Lower lobe of right lung (tissue), 2 donors: Measurements from ENCODE around the gene MPZL1. TPM values are rescaled to one million over a fixed set of nuclear protein-coding genes. Genes with fewer than 3 reads are reported as not detected.

Experiments
- ATAC-seq, 2 donors: fragments of 200-7000 bp; cut with Tn5 transposase; one replicate each; pipeline ENCODE4 v1.9.1; 2020 to 2022; ENCODE audit warnings: mild to moderate bottlenecking in 2 of 2, moderate library complexity in 2 of 2
- DNase-seq: peaks from one replicate; pipeline ENCODE4 v3.0.0-alpha.2; 2020
- H3K27ac ChIP-seq: fragments of 200-600 bp; one replicate; pipeline ENCODE4 v1.8.0; 2022
- H3K27me3 ChIP-seq: fragments of 200-600 bp; one replicate; pipeline ENCODE4 v1.8.0; 2022; ENCODE audit warnings: low read depth
- H3K36me3 ChIP-seq: fragments of 200-600 bp; one replicate; pipeline ENCODE4 v1.8.0; 2022; ENCODE audit warnings: mild to moderate bottlenecking
- H3K4me1 ChIP-seq: fragments of 200-600 bp; one replicate; pipeline ENCODE4 v1.8.0; 2022
- H3K4me3 ChIP-seq: fragments of 200-600 bp; one replicate; pipeline ENCODE4 v1.8.0; 2022; ENCODE audit warnings: mild to moderate bottlenecking
- H3K9me3 ChIP-seq: fragments of 200-600 bp; one replicate; pipeline ENCODE4 v1.8.0; 2022
- intact Hi-C: fragments of 100-400 bp; cut with DNase I; formaldehyde crosslinking; loops from one replicate; pipeline ENCODE4 v1.11.0; 2022
- total RNA-seq: library from RNA; stranded (reverse); fragmentation: NEBNext Ultra II Directional; extraction: Animal tissue kit (Norgen Biotek cat#: 25700); gene quantifications from one replicate; pipeline ENCODE4 v1.2.1, GENCODE V29; 2021
- TF ChIP-seq, protein P1 (sequence below): fragments of 200-600 bp; IDR thresholded peaks from one replicate; pipeline ENCODE4 v1.8.0; 2022; ENCODE audit warnings: antibody characterized with exemption, mild to moderate bottlenecking
- donor health status: DM: no; HTN: yes; CAD: no; lungs with severe emphysema.

The MPZL1 gene
- total RNA-seq, 1 donor from 2014 or later = 85.9 TPM

DNA sequence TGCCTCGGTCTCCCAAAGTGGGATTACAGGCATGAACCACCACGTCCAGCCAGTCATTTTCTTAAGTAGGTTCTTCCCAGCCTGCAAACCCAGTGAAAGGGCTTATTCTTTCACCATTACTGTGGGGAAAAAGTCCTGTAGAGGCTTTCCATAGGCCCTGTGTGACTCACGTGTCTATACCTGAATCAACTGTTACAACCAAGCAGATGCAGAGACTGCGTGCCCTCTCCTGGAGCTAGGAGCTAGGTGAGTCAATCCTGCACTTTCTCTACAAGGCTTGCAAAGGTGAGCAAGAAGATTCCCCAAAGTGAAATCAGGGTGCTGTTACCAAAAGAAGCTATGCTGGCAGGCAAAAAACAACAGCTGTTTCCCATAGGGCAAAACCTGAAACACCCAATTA, 13.8 kb upstream of the MPZL1 start:
- no peak overlapping the region for H3K27ac ChIP-seq
- no peak overlapping the region for H3K4me3 ChIP-seq
- no peaks in the 10 kb centered on the region for H3K4me1 ChIP-seq
- DNase-seq (no peak), ATAC-seq (no peak)
- TF ChIP-seq, protein P1, sequence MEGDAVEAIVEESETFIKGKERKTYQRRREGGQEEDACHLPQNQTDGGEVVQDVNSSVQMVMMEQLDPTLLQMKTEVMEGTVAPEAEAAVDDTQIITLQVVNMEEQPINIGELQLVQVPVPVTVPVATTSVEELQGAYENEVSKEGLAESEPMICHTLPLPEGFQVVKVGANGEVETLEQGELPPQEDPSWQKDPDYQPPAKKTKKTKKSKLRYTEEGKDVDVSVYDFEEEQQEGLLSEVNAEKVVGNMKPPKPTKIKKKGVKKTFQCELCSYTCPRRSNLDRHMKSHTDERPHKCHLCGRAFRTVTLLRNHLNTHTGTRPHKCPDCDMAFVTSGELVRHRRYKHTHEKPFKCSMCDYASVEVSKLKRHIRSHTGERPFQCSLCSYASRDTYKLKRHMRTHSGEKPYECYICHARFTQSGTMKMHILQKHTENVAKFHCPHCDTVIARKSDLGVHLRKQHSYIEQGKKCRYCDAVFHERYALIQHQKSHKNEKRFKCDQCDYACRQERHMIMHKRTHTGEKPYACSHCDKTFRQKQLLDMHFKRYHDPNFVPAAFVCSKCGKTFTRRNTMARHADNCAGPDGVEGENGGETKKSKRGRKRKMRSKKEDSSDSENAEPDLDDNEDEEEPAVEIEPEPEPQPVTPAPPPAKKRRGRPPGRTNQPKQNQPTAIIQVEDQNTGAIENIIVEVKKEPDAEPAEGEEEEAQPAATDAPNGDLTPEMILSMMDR = no peak
- H3K36me3 ChIP-seq = peaks cover 27% of the 10 kb centered on the region
- no peaks in the 10 kb centered on the region for H3K9me3 ChIP-seq
- no peaks in the 10 kb centered on the region for H3K27me3 ChIP-seq
- intact Hi-C loops = no loop called here

DNA sequence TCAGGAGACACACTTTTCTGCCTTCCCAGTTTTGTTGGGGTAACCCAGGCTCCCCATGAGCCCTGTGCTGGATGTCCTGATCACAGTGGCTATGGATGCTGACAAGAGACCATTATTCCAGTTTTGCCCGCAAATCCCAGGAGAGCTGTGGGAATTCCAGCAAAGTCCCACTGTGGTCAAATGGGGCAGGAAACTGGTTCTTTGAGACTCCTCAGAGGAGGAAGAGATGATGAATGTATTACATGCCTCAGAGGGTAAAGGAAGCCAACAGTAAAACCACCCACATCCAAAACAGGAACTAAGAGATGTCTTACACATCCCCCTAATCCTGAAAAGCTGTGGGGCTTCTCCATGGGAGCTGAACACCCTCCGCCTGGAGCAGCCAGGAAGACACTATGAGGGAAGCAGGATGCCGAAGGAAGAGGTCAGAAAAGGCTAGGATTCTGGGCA, 12.8 kb upstream of the MPZL1 start:
- ATAC-seq (no peak), DNase-seq (no peak)
- Histone ChIP-seq H3K9me3 (no peaks in the 10 kb centered on the region), H3K36me3 (peaks cover 18% of the 10 kb centered on the region), H3K4me3 (no peak overlapping the region), H3K27ac (no peak overlapping the region), H3K27me3 (no peaks in the 10 kb centered on the region), H3K4me1 (peaks cover 8% of the 10 kb centered on the region)
- TF ChIP-seq, protein P1 = no peak
- intact Hi-C loops = no loop called here

DNA sequence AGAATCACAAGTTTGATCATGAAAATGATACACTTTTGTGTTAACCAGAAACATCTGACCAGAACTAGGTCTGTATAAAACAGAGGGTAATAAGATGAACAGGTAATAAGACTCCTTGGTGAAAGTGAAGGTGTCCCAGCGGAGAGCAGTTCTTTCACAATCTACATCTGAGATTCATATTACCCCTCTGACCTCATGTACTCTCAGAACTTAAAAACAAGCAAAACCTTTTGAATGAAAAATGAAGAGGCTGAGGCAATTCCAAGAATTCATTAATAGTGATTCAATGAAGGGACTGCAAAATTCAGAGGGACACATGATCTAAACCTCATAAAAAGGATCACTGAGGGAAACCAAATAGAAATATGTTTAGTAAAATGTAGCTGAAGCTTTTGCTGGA, 10.9 kb upstream of the MPZL1 start:
- H3K36me3 ChIP-seq = no peaks in the 10 kb centered on the region
- H3K4me1 ChIP-seq = peaks cover 14% of the 10 kb centered on the region
- H3K27me3 ChIP-seq = no peaks in the 10 kb centered on the region
- intact Hi-C loops = no loop called here
- H3K27ac ChIP-seq = no peak overlapping the region
- no peak for ATAC-seq
- H3K4me3 ChIP-seq = no peak overlapping the region
- H3K9me3 ChIP-seq = no peaks in the 10 kb centered on the region
- TF ChIP-seq, protein P1 = no peak
- no peak for DNase-seq

DNA sequence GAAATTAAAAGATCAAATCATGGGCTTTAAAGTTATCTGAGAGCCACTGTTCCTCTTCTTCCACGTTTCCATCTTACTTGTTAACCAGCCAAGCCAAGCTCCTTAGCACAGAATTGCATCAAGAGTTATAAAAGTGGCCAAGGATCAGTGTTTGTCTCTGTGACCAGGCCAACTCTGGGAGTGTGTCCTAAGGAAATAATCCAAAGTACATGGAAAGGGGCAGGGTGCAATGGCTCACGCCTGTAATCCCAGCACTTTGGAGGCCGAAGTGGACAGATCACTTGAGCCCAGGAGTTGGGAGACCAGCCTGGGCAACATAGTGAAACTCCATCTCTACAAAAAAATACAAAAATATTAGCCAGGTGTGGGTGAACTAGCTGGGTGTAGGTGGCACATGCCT, 10.0 kb upstream of the MPZL1 start:
- TF ChIP-seq, protein P1 = no peak
- ATAC-seq = no peak
- intact Hi-C loops = no loop called here

DNA sequence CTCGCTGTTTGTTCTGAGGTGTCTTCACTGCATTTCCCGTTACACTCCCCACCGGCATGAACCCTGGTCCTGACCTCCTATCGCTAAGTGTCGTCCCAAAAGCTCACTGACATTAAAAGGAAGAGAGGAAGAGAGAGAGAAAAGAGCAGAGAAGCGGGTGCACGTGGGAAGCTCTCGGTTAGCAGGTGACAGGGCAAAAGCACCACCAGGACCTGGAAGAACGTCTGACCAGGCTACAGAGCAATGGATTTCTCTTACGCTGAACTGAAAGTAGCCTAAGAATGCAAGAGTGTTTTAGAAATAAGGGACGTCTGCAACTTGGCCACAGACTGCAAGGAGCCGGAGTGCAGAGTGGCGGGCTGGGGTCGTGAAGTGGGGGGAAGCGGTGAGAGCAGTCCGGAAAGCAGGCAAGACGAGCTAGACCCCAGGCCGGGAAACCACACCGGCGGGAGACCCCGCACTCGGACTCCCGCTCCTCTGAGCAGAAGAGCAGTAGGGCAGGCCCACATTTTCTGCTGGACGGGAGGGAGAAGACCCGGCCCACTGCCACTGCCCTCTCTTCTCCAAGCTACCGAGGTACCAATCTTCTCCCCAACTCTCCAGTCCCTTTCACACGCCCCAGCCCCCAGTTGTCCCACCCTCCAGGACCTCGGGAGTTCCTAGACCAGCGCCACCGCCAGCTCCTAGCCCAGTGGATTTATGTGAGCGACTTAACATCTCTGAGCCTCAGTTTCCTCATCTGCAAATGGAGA, 8.3 kb upstream of the MPZL1 start:
- Histone ChIP-seq H3K36me3 (no peaks in the 10 kb centered on the region), H3K4me3 (peak overlapping the region; percentile 68), H3K27me3 (no peaks in the 10 kb centered on the region), H3K4me1 (peaks cover 14% of the 10 kb centered on the region), H3K9me3 (no peaks in the 10 kb centered on the region), H3K27ac (peak overlapping the region; percentile 86)
- intact Hi-C loops = no loop called here
- ATAC-seq (peak; percentile 3), DNase-seq (no peak)
- TF ChIP-seq, protein P1 = no peak

More for the DNA sequence above, 10.0 kb upstream of the MPZL1 start:
- Histone ChIP-seq H3K4me1 (peaks cover 14% of the 10 kb centered on the region), H3K36me3 (no peaks in the 10 kb centered on the region), H3K27me3 (no peaks in the 10 kb centered on the region), H3K27ac (no peak overlapping the region), H3K9me3 (no peaks in the 10 kb centered on the region), H3K4me3 (no peak overlapping the region)
- no peak for DNase-seq
